Loucy (cell line): ENCODE data around the gene MMP15.

Experiments used
- CTCF ChIP-seq: fragments of 200-600 bp; sonication (generic); conservative IDR thresholded peaks from 2 replicates; pipeline ENCODE4 v1.5.1; 2014; ENCODE audit warnings: mild to moderate bottlenecking, antibody characterized with exemption, low read length
- EZH2phosphoT487 ChIP-seq: fragments of 200-600 bp; IDR thresholded peaks from 2 replicates; pipeline ENCODE4 v1.6.1; 2018; ENCODE audit warnings: antibody characterized with exemption, mild to moderate bottlenecking, moderate library complexity, borderline replicate concordance

- TF ChIP-seq CTCF (no peak), EZH2phosphoT487 (no peak)
Observed at GRCh38 chr16:58077796-58078195, 52.2 kb downstream of the MMP15 start.
